ENCODE measurements around the gene TMEM140.
"Not testable (repeated sequence)": the region's sequence is repeated elsewhere in the genome, so short reads cannot be mapped to it uniquely, and the experiment has no call there.

The TMEM140 gene

DNA sequence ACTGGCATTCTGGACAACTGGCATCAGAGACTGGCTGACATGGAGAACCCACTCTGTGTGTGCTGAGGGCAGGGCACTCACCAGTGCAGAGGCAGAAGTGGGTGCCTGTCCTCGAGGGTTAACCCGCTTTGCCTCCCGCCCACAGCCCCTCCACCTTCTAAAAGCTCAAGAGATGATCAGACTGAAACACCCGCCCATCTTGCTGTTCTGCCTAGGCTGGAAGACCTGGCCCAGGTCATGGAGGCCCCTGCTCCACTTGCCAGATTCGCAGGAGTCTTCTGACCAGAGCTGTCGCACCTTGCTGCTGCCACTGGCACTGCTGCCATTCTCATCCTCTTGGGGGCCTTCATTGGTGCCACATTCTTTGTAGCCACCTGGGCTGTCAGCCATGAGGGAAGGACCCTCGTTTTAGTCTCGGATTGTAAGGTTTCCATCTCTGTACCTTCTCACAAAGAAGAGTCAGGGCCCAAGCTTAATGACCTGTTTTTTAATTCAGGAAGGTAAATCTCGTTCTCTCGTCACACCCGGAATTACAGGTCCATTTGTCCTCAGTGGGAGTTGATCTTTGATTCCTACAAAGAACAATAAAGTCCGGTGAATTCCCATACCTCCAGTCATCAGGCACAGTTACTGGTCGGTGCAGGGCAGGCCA lies 20.7 kb downstream of the TMEM140 start:
- peak overlapping the region; percentile 95 for H3K4me3 ChIP-seq (ENCODE audit: low read depth, low read length)
- TF ChIP-seq, protein P1, sequence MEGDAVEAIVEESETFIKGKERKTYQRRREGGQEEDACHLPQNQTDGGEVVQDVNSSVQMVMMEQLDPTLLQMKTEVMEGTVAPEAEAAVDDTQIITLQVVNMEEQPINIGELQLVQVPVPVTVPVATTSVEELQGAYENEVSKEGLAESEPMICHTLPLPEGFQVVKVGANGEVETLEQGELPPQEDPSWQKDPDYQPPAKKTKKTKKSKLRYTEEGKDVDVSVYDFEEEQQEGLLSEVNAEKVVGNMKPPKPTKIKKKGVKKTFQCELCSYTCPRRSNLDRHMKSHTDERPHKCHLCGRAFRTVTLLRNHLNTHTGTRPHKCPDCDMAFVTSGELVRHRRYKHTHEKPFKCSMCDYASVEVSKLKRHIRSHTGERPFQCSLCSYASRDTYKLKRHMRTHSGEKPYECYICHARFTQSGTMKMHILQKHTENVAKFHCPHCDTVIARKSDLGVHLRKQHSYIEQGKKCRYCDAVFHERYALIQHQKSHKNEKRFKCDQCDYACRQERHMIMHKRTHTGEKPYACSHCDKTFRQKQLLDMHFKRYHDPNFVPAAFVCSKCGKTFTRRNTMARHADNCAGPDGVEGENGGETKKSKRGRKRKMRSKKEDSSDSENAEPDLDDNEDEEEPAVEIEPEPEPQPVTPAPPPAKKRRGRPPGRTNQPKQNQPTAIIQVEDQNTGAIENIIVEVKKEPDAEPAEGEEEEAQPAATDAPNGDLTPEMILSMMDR (IDR thresholded peaks at IDR 0.05; ENCODE audit: insufficient read depth, low read depth, low read length, missing control alignments) = no peak
- DNase-seq (ENCODE audit: low read depth) = no peak

DNA sequence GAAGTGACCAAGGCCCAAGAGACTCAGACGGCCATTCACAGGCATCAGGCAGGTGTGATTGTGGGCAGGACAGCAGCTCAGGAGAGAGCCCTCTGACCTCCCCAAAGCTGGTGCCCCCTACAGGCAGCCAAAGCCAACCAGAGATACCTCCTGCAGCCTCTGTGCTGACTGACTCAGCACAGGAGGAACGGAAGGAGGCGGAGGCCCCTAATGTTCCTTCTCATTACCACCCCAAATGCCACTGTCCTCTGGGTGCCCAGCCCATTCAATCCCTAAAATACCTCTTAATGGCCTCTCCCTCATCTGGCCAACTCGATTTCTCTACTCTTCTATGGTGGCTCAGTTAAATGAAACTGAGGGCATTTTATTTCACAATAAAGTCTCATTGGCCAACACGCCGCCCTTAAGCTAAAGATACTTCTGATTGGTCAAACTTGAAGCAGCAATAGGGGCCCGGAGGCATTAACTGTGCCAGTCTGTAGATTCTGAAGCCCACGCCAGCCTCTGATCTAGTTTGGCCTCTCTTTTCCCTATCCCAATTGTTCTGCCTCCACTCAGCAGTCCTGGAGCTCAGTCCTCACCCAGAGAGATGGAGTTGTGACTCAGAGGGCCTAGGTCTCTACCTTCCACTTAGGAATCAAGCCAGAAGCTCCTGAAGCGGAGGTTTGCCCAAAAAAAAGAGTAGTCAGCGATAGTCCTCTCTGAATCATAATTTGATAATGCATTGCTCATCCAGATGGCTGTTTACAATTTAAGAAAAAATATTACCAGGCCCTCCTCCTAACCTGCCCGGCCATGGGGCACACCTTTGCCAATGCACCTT lies 21.5 kb downstream of the TMEM140 start:
- H3K4me3 ChIP-seq (ENCODE audit: low read depth, low read length) = peak overlapping the region; percentile 95
- TF ChIP-seq, protein P1 (IDR thresholded peaks at IDR 0.05; ENCODE audit: insufficient read depth, low read depth, low read length, missing control alignments) = peak; percentile 89
- DNase-seq (ENCODE audit: low read depth) = peak; percentile 91

DNA sequence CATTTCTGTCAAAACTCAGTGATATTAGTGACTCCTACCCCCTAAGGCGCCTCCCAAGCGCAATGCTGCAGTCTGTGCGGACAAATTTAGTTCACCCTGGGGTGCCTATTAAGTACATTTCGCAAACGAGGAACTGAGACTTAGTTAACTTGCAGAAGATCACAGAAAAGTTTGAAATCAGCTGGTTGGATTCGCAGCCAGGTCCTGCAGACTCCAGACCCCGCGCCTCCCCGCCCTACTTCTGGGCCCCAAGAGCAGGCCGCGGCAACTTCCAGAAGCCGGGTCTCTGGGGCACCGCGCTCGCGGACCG lies 22.0 kb downstream of the TMEM140 start:
- H3K4me3 ChIP-seq (ENCODE audit: low read depth, low read length) = peak overlapping the region; percentile 95
- DNase-seq (ENCODE audit: low read depth) = peak; percentile 68
- TF ChIP-seq, protein P1 (IDR thresholded peaks at IDR 0.05; ENCODE audit: insufficient read depth, low read depth, low read length, missing control alignments) = no peak

DNA sequence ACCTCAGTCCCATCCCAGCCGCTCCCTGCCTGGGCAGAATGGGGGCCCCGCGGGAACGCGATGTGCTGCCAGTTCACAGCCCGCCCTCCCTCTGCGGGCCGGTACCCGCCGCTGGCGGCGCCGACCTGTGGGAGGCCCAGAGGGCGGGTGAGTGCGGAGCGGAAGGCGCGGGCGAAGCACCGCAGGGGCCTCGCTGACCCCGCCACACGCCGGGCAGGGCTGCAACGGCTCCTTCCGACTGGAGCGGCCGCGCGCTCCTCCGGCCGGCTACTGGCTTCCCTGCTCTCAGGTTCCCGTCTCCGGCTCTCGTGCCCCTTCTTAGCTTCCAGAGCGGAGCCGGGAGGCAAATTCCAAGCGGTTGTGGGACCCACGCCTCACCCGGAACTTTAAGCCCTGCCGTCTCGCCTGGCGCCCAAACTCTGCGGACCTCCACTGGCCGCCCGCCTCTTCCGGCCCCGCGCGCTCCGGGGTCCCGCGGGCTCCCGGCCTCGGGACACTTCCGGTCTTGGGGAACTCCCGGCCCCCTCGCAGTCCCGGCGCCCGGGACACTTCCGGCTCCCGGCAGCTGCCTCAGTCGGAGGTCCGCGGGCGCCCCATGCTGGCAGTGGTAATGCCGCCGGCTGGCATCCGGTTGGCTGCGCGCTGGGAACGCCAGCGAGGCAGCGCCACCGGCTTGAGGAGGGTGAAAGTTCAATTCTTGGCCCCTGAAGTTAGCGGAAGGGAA lies 22.6 kb downstream of the TMEM140 start, which contains the start of gene CYREN:
CYREN (minus strand) TSS at position 434 of the 724 bp plus-strand sequence. CDS start 1,785 bp downstream, outside the sequence.
- TF ChIP-seq, protein P1 (IDR thresholded peaks at IDR 0.05; ENCODE audit: insufficient read depth, low read depth, low read length, missing control alignments) = peak; percentile 62
- DNase-seq (ENCODE audit: low read depth) = peak; percentile 98

DNA sequence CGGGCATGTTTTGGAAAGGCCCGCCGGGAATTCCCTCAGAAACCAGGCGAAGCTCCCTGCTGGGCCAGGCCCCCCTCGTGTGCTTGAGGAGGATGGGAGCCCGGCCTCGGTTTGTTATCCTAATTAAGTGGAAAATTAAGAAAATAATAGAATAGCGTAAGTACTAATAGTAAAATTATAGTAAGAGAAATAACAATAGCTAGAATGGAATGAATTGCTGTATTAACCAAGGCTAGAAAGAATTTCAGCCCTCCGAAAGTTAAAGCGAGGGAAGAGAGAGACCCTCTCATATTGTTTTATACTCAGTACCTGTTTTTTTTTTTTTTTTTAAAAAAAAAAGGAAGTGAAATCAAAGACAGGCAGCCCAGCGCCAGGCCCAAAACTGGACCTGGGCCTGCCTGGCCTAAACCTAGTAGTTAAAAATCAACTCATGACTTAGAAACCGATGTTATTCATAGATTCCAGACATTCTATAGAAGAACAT lies 23.2 kb downstream of the TMEM140 start:
- DNase-seq (ENCODE audit: low read depth) = peak; percentile 51
- H3K4me3 ChIP-seq (ENCODE audit: low read depth, low read length) = peak overlapping the region; percentile 95

More for the DNA sequence above, 22.6 kb downstream of the TMEM140 start, which contains the start of gene CYREN:
- peak within 1 kb of the TSS; percentile 95 for H3K4me3 ChIP-seq (ENCODE audit: low read depth, low read length)

DNA sequence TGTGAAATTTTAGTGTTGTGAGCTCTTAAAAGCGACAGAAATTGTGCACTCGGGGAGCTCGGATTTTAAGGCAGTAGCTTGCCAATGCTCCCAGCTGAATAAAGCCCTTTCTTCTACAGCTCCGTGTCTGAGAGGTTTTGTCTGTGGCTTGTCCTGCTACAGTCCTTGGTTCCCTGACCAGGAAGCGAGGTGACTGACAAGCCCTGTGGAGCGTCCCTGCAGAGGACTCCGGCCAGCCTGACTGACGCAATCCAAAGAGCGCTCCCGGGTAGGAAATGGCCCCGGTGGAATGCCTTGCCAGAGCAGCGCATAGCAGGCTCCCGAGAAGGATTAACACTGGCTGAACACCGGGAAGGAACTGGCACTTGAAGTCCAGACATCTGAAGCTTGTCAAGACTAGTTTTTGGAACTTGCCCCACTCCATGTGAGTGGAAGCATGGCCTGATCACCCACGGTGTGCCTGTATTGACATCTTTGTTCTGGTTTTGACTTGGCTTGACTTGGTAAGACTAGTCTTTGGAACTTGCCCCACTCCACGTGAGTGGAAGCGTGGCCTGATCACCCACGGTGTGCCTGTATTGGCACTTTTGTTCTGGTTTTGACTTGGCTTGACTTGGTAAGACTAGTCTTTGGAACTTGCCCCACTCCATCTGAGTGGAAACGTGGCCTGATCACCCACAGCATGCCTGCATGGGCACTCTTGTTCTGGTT lies 23.9 kb downstream of the TMEM140 start:
- H3K4me3 ChIP-seq (ENCODE audit: low read depth, low read length) = peak overlapping the region; percentile 95
- peak; percentile 70 for DNase-seq (ENCODE audit: low read depth)

DNA sequence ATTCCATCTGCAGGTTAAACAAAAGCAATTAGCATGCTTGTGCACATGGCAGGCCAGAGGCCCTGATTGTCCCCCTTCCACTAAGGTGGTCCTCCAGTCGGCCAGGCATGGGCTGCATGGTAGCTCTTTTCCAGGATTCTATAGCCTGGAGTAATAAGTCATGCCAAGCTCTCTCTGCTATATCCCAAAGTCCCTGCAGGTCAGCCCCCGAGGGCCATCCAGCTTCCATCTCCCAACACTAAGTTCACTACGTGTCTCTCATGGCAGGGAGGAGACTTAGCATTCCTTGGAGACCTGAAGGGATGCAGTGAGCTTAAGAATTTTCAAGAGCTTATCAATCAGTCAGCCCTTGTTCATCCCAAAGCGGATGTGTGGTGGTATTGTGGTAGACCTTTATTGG lies 26.0 kb downstream of the TMEM140 start:
- DNase-seq (ENCODE audit: low read depth) = not testable (repeated sequence)
- peak overlapping the region; percentile 95 for H3K4me3 ChIP-seq (ENCODE audit: low read depth, low read length)

DNA sequence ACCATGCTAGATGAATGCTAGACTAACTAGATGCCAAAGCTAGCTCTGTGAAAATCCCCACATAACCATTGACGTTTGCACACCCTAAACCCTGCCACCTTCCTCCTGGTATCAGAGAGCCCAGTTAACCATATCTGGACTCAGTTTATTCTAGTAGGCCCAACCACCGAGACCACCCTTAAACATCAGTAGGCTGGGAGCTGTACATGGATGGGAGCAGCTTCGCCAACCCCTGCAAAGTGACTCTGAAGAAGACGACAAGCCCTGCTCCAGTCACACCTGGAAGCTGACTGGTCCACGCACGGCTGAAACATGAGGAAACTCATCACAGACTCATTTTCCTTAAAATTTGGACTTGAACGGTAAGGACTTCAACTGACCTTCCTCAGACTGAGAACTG lies 27.1 kb downstream of the TMEM140 start:
- no peak overlapping the region for H3K4me3 ChIP-seq (ENCODE audit: low read depth, low read length)
- no peak for DNase-seq (ENCODE audit: low read depth)
- TF ChIP-seq, protein P1 (IDR thresholded peaks at IDR 0.05; ENCODE audit: insufficient read depth, low read depth, low read length, missing control alignments) = no peak
